Measurements from ENCODE around the gene RNF220. TPM values are rescaled to one million over a fixed set of nuclear protein-coding genes. Genes with fewer than 3 reads are reported as not detected.

Gene RNF220
- total and polyA plus RNA-seq, 2 of the 13 experiments (the other 11 are each of a cell fraction or from before 2014, with no cell fraction given): 48.2 to 72.1 TPM

DNA sequence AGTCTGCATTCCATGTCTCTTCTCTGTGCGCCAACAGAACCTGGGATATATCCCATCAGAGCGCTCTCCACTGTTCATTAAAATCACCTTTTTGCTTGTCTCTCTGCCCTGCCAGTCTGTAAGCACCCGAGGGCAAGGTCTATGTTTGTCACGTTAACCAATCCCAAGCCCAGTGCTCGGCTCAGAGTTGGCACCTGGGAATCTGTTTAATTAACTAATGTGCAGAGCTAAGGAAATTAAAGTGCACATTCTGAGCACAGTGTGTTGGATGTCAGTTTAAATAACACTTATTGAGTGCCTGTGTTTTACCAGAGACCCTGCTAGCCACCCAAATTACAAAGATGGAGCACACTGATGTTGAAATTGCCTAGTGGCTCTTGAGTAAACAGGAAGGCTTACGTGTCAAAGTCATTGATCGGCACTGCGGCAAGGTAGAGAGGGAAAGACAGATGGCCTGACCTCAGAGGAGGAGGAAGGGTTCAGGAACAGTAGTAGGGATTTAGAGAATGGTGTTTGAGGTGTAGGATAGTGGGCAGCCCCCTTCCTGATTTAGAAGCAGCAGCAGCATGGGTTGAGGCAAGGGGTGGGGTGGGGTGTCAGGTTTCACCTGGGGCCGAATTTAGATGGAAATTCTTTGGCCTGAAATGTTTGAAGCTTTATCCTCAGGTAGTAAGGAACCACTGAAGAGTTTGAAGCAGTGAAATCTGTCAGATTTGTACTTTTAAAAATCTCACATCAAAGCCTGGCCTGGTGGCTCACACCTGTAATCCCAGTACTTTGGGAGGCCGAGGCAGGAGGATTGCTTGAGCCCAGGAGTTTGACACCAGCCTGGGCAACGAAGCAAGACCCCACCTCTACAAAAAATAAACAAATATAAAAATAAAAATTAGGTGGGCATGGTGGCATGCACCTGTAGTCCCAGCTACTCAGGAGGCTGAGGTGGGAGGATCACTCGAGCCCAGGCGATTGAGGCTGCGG lies 277.1 kb downstream of the RNF220 start (continued):
- TF ChIP-seq, protein P1, sequence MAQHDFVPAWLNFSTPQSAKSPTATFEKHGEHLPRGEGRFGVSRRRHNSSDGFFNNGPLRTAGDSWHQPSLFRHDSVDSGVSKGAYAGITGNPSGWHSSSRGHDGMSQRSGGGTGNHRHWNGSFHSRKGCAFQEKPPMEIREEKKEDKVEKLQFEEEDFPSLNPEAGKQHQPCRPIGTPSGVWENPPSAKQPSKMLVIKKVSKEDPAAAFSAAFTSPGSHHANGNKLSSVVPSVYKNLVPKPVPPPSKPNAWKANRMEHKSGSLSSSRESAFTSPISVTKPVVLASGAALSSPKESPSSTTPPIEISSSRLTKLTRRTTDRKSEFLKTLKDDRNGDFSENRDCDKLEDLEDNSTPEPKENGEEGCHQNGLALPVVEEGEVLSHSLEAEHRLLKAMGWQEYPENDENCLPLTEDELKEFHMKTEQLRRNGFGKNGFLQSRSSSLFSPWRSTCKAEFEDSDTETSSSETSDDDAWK (CRISPR knock-in tag; IDR thresholded peaks at IDR 0.05): no peak
- peak; percentile 66; the same call in 1 of the 2 replicates for TF ChIP-seq TGIF2 (CRISPR knock-in tag; IDR thresholded peaks at IDR 0.05)
- TF ChIP-seq CREB1 (IDR thresholded peaks at IDR 0.05): peak; percentile 75
- TF ChIP-seq CREB1 (CRISPR knock-in tag; IDR thresholded peaks at IDR 0.05): peak; percentile 95
- TF ChIP-seq ZNF737 (CRISPR knock-in tag; IDR thresholded peaks at IDR 0.05; ENCODE audit: borderline replicate concordance): no peak
- no peak for TF ChIP-seq PRDM15 (CRISPR knock-in tag; IDR thresholded peaks at IDR 0.05)
- peak; percentile 10; the same call in 1 of the 3 replicates for TF ChIP-seq MXI1 (IDR thresholded peaks at IDR 0.05; ENCODE audit: borderline replicate concordance, low read depth, low read length)
- peak; percentile 92; the same call in 1 of the 2 replicates for TF ChIP-seq MEF2D (CRISPR knock-in tag; IDR thresholded peaks at IDR 0.05)
- TF ChIP-seq ZNF12 (CRISPR knock-in tag; IDR thresholded peaks at IDR 0.05): no peak
- TF ChIP-seq ZBTB2 (CRISPR knock-in tag; IDR thresholded peaks at IDR 0.05; ENCODE audit: low read depth): no peak
- TF ChIP-seq, protein P2, sequence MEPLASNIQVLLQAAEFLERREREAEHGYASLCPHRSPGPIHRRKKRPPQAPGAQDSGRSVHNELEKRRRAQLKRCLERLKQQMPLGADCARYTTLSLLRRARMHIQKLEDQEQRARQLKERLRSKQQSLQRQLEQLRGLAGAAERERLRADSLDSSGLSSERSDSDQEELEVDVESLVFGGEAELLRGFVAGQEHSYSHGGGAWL (CRISPR knock-in tag; IDR thresholded peaks at IDR 0.05): no peak
- TF ChIP-seq WIZ (CRISPR knock-in tag; IDR thresholded peaks at IDR 0.05): no peak
- peak; percentile 89 for TF ChIP-seq ATF1 (CRISPR knock-in tag; IDR thresholded peaks at IDR 0.05)
- TF ChIP-seq MIXL1 (CRISPR knock-in tag; IDR thresholded peaks at IDR 0.05): peak; percentile 97
- peak; percentile 85 for TF ChIP-seq MAX (IDR thresholded peaks at IDR 0.05)
- no peak; the same call in 1 of the 2 replicates for TF ChIP-seq ZNF317 (CRISPR knock-in tag; IDR thresholded peaks at IDR 0.05)
- no peak; the same call in 1 of the 2 replicates for TF ChIP-seq JUNB (CRISPR knock-in tag; IDR thresholded peaks at IDR 0.05; ENCODE audit: borderline replicate concordance)
- TF ChIP-seq ZNF282 (IDR thresholded peaks at IDR 0.05; ENCODE audit: partially characterized antibody): no peak
- TF ChIP-seq SMARCC2 (IDR thresholded peaks at IDR 0.05): no peak
- peak; percentile 29; the same call in 1 of the 2 replicates for TF ChIP-seq ZSCAN29 (CRISPR knock-in tag; conservative IDR thresholded peaks at IDR 0.05)
- peak; percentile 88; the same call in 1 of the 2 replicates for TF ChIP-seq ZNF331 (CRISPR knock-in tag; IDR thresholded peaks at IDR 0.05)
- no peak for TF ChIP-seq ZNF230 (CRISPR knock-in tag; IDR thresholded peaks at IDR 0.05)
- TF ChIP-seq CBFB (CRISPR knock-in tag; IDR thresholded peaks at IDR 0.05): no peak
- TF ChIP-seq ISL2 (CRISPR knock-in tag; IDR thresholded peaks at IDR 0.05): peak; percentile 82
- no peak for TF ChIP-seq ZNF720 (CRISPR knock-in tag; IDR thresholded peaks at IDR 0.05)
